Activated CD4-positive, alpha-beta T cell treated with anti-CD3 and anti-CD28 coated beads, Interleukin-2, amount 50 U/mL, for 48 hours (primary cell): ENCODE measurements around the gene HOOK2.
"Not testable (repeated sequence)": the region's sequence is repeated elsewhere in the genome, so short reads cannot be mapped to it uniquely, and the experiment has no call there.

Source experiments
- DNase-seq, 2 experiments: peaks; one replicate each; pipeline ENCODE4 v3.0.0-alpha.2; 2020

The HOOK2 gene, protein sequence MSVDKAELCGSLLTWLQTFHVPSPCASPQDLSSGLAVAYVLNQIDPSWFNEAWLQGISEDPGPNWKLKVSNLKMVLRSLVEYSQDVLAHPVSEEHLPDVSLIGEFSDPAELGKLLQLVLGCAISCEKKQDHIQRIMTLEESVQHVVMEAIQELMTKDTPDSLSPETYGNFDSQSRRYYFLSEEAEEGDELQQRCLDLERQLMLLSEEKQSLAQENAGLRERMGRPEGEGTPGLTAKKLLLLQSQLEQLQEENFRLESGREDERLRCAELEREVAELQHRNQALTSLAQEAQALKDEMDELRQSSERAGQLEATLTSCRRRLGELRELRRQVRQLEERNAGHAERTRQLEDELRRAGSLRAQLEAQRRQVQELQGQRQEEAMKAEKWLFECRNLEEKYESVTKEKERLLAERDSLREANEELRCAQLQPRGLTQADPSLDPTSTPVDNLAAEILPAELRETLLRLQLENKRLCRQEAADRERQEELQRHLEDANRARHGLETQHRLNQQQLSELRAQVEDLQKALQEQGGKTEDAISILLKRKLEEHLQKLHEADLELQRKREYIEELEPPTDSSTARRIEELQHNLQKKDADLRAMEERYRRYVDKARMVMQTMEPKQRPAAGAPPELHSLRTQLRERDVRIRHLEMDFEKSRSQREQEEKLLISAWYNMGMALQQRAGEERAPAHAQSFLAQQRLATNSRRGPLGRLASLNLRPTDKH

DNA sequence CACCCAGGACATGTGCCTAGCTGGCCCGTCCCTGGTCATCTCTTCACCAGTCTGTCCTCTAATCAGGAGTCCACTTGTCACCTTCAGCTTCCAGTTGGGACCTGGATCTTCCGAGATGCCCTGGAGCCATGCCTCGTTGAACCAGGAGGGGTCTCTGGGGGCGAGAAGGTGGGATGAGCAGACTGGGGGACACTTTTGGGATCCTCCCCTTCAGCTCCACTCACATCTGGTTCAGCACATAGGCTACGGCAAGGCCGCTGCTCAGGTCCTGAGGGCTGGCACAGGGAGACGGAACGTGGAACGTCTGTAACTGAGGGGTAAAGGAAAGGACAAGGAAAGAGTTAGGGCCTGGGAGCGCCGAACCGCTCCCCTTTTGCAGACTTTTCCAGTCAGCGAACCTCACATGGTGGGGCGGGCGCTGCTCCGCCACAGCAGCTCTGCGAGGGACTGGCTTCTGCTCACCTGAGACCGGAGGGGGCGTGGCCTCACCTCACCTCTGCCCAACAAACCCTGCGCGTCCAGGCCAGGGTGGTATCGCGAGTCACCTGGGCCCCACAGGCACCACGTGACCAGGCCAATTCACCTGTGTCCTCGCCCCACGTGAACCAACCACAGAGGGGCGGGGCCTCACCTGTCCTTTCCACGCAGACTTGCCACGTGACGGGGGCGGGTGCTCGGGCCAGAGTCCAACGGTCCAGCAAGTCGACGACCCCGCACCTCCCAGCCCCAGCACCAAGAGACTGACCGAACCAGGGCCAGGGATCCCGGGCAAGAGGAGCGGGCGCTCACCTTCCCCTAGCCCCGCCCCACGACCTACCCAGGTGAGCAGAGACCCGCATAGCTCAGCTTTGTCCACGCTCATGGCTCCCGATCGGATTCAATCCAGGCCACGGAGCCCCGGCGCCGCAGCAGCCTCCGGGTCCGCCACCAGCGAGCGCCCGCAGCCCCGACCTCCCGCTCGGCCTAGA, at the start of gene HOOK2:
HOOK2 (minus strand) TSS at position 965 of the 968 bp plus-strand sequence; CDS start at position 862, 103 bp downstream.
- DNase-seq = no peak

DNA sequence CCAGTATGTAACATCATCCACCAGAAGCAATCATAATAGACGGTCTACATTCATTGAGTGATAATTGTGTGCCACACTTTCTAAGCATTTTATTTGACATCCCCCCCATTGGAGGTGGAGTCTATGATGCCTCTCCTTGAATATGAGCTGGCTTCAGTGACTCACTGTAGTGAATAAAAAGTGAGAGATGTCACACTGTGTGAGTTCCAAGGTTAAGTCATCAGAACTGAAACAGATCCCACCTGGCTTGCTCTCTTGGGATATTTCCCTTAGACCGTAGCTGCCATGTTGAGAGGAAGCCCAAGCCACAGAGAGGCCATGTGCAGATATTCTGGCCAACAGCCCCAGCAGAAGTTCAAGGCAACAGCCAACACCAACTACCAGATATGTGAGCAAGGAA, 46.4 kb upstream of the HOOK2 start:
- no peak for DNase-seq

DNA sequence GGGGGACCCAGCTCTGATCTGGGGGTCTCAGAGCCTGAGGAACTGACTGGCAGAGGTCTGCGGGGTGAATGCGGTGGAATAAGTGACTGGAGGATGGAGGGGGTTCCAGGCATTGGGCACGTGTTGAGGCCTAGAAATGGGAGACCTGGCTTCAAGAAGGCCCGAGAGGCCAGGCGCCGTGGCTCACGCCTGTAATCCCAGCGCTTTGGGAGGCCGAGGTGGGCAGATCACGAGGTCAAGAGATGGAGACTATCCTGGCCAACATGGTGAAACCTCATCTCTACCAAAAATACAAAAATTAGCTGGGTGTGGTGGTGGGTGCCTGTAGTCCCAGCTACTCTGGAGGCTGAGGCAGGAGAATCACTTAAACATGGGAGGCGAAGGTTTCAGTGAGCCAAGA, 42.5 kb upstream of the HOOK2 start:
- DNase-seq = not testable (repeated sequence)

DNA sequence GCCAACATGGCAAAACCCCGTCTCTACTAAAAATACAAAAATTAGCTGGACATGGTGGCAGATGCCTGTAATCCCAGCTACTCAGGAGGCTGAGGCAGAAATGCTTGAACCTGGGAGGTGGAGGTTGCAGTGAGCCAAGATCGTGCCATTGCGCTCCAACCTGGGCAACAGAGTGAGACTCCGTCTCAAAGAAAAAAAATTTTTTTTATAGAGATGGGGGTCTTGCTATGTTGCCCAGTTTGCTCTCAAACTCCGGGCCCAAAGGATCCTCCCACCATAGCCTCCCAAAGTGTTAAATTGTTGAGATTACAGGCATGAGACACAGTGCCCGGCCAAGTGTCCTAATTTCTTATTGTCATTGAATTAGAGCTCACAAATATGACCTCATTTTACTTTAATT, 41.8 kb upstream of the HOOK2 start:
- DNase-seq = not testable (repeated sequence)

DNA sequence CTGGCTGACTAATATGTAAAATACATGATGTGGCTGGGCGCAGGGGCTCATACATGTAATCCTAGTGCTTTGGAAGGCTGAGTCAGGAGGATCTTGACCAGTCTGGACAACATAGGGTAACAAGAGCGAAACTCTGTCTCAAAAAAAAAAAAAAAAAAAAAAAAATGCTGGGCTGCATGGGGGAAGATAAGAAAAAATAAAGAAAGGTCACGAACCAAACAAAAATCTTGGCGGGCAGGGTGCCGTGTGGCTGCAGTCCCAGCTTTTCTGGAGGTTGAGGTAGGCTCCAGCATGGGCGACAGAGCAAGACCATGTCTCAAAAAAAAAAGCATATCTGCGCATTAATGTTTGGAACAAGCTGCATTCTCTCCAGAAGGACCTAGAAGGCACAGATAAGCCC, 39.7 kb upstream of the HOOK2 start:
- no peak for DNase-seq

DNA sequence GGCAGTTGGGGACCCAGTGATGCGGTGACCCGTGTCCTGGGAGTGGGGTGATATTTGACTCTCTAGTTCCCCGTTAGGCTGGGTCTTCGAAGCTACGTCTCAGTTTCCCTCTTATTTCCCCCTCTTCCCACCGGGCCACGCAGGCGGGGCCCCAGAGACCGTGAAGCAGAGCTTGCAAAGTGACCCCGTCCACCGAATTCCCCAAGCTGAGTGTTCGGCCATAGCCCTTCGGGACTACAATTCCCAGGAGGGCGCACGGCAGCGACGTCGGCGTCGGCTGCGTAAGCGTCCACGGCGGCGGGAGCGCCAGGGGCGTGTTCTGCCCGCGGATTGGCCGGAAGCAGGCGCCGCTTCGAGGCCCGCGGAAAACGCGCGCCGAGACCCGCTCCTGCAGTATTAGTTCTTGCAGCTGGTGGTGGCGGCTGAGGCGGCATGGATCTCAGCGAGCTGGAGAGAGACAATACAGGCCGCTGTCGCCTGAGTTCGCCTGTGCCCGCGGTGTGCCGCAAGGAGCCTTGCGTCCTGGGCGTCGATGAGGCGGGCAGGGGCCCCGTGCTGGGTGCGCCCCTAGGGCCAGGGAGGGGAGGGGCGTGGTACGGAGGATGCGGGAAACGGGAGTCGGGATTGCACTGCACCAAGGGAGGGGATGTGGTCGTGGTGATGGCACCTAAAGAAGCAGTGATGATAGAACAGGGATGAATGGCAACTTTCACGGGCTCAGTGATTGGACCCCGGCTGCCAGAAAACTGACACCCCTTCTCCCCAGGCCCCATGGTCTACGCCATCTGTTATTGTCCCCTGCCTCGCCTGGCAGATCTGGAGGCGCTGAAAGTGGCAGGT, 31.1 kb upstream of the HOOK2 start, which contains the start of gene RNASEH2A:
RNASEH2A (plus strand) TSS at position 343 of the 840 bp plus-strand sequence; CDS start at position 433, 90 bp downstream.
- peak; percentile 88 to 91 for DNase-seq

DNA sequence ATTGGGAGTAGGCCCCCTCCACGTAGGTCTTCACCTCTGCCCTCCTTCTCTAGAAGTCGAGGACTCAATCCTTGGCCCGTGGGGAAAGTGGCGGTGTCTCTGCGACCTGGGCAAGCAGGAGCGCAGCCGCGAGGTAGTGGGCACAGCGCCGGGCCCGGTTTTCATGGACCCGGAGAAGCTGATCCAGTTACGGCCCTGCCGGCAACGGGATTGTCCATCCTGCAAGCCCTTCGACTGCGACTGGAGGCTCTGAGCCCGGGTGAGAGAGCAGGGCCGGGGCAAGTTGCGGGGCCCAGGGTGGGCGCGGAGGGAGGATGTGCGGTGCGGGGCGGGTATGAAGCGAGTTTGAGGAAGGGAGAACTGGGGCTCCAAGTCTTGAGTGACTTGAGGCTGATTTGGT, 28.7 kb upstream of the HOOK2 start:
- no peak for DNase-seq

DNA sequence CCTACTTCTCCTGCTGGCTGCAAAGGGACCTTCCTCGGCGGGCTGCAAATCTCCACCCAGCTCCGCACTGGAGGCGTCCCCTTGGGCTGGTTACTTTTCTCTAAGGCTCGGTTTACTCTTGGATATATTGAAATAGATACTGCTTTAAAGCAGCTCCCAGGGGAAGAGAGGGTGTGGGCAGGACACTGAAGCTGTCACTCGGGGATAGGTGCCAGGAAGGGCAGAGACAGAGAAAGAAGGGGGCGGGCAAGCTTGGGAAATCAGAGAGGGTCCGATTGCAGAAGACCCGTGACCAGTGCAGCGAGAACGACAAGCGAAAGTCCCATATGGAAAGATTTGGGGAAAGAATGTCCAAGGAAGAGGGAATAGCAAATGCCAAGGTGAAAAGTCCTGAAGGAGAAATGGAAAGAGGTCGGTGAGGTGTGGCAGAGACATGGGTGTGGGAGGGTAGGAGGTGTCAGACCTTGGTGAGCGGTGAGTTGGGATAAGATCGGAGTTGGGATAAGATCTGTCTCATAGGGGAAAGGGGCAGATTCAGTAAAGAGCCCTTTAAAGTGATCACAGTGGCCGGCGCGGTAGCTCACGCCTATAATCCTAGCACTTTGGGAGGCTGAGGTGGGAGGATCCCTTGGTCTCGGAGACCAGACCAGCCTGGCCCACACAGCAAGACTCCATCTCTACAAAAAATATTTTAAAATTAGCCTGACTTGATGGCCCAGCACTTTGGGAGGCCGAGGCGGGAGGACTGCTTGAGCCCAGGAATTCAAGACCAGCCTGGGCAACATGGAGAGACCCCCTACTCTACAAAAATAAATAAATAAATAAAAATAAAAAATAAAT, 27.1 kb upstream of the HOOK2 start:
- DNase-seq = no peak

DNA sequence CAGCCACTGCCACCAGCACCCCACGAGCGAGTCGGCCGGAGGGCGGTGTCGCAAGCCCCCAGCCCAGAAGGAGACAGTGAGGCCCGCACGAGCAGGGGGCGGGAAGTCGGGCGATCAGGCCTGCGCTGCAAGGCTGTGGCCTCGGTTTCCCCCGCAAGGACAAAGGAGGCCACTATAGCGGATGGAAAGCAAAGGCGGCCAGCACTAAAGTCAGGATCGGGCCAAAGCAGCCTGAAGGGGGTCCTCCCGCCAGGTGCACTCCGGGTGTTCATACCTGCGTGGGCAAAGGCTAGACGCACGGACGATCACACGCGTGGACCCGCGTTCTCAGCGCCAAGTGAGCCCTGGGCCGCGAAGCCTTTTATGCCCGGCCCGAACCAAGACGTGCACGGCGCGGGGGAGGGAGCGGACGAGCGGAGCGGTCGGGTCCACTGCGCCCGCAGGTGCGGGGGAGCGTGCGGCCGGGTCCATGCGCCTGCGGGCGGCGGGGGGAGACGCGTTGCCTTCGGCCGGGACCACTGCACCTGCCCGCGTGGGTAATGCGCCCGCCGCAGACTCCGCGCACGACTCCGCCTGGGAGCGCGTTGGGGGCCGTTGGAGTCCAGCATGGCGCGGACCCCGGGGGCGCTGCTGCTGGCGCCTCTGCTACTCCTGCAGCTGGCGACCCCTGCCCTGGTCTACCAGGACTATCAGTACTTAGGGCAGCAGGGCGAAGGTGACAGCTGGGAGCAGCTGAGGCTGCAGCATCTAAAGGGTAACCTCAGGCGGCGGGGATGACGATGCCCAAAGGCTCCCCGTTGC, 26.3 kb upstream of the HOOK2 start, which contains the start of the genes PRDX2 and THSD8:
PRDX2 (minus strand) TSS at position 335 of the 801 bp plus-strand sequence. CDS start 539 bp downstream, outside the sequence.
THSD8 (plus strand) TSS at position 604 of the 801 bp plus-strand sequence; CDS start at position 607, 3 bp downstream.
- DNase-seq = peak; percentile 82 to 84

DNA sequence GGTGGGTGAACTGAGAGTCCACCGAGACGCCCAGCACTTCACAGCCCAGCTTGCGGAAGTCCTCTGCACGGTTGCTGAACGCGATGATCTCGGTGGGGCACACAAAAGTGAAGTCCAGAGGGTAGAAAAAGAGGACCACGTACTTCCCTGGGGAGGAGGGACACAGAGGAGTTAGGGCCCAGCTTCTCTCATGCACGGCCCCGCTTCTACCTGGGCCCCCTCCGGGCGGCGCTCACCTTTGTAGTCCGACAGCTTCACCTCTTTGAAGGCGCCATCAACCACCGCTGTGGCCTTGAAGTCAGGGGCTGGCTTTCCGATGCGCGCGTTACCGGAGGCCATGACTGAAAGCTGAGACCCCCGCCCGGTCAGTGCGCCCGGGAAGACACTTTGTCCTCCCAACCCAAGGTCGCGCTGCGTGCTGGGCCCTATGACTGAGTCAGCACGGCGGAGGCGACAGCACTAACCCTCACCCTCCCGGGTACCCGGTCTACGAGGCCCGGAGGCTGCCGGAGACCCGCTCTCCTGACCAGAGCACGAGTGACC, 25.6 kb upstream of the HOOK2 start:
- peak; percentile 38 to 50 for DNase-seq

DNA sequence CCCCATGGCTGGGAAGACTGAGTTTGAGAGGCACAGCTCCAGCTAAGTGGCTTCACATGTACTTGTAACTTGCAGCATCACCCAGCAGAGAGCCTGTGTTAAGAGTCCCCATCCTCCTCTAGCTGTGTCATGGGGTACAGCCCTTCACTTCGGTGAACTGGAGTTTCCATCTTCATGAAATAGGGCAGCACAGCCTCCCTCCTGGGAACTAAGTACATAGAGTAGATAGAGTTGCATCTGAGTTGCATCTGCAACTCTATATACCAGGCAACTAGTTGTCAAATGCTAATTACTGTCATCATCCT, 25.1 kb upstream of the HOOK2 start:
- DNase-seq = no peak

DNA sequence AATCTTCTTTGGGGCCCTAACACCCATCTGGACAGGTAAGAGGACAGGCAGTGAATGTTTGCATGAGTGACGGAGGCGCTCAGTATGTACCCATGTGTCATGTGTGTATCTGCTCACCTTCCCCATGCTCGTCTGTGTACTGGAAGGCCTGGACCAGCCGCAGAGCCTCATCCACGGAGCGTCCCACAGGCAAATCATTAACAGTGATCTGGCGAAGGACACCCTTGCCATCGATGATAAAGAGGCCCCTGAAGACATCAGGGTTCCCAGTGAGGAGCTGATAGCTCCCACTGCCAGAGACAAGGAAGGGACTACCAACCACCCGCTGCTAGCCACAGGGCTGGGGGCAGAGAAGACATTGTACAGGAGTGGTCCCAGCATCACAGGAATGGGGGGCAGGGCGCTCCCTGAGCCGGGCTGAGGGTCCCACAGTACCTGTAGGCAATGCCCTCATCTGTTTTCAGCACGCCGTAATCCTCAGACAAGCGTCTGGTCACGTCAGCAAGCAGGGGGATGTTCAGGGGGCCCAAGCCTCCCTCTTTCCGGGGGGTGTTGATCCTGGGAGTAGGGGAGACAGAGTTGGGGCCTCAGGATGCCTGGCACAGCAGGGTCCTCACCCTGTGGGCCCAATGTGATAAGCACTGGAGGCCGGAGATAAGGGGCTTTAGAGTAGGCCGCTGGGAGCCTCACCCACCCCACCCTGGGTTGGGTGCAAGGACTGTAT, 24.6 kb upstream of the HOOK2 start:
- no peak for DNase-seq

DNA sequence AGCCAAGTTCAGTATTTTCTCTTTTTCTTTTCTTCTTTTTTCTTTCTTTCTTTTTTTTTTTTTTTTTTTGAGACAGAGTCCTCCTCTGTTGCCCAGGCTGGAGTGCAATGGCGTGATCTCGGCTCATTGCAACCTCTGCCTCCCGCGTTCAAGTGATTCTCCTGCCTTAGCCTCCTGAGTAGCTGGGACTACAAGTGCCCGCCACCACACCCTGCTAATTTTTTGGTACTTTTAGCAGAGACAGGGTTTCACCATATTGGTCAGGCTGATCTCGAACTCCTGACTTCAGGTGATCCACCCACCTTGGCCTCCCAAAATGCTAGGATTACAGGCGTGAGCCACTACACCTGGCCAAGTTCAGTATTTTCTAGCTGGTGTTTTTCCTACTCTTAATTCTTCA, 22.3 kb upstream of the HOOK2 start:
- not testable (repeated sequence) for DNase-seq

DNA sequence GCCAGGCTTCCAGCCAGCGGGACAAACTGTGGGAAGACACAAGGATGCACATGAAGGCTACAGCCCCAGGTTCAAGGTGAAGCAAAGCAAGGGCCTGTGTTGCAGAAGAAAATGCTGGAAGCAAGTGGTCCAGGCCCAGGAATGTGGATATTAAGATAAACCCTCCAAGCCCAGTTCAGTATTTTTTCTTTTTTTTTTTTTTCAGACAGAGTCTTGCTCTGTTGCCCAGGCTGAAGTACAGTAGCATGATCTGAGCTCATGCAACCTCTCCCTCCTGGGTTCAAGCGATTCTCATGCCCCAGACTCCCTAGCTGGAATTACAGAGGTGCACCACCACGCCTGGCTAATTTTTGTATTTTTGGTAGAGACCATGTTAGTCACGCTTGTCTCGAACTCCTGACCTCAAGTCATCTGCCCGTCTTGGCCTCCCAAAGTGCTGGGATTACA, 21.8 kb upstream of the HOOK2 start:
- no peak for DNase-seq

DNA sequence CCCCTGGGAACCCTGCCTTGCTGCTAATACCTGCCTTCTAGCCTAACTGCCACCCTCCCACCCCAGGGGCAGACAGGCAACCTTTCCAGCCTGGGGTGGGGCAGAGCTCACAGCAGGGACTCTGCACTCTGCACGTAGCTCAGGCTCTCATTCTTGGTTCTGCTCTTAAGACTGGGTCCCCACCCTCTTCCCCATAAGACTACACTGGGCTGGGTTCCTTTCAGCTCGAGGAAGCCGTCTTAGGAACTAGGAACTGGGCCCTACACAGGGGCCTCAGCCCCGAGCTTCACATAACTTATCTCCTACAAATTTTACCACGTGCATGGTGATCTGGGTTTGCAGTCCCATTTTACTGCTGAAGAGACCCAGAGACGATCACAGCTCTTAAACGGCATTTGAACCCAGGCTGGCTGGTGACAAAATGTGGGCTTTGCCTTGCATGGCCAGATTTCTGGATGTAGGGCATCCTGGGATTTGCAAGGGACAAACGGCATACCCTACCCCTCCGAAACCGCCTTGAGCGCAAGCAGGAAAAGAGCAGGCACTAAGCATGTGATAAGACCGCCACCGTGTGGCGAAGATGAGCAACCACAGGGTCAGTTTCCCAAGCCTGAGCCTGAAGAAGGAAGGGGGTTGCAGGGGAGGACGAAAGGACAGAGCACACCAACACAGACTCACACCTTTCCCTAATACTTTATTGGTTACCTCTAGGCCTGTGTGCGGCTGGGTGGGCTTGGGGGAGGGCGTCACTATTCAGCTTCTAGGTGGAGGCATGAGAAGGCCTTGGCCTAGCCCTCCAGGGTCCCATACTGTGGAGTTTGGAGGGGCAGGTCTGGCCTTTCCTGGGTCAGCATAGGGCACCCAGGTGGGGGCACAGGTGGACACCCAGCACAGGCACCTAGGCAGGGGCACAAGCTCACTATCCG, 21.1 kb upstream of the HOOK2 start:
- peak; percentile 69 to 81 for DNase-seq

DNA sequence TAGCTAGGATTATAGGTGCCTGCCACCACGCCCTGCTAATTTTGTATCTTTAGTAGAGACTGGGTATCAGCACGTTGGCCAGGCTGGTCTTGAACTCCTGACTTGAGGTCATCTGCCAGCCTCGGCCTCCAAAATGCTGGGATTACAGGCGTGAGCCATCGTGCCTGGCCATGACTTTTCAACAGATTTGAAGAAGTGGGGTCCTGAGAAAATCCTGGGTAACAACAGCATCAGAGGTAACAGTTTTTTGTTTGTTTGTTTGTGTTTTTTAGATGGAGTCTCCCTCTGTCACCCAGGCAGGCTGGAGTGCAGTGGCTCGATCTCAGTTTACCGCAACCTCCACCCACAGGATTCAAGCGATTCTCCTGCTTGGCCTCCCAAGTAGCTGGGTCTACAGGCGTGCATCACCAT, 19.6 kb upstream of the HOOK2 start:
- DNase-seq = no peak

DNA sequence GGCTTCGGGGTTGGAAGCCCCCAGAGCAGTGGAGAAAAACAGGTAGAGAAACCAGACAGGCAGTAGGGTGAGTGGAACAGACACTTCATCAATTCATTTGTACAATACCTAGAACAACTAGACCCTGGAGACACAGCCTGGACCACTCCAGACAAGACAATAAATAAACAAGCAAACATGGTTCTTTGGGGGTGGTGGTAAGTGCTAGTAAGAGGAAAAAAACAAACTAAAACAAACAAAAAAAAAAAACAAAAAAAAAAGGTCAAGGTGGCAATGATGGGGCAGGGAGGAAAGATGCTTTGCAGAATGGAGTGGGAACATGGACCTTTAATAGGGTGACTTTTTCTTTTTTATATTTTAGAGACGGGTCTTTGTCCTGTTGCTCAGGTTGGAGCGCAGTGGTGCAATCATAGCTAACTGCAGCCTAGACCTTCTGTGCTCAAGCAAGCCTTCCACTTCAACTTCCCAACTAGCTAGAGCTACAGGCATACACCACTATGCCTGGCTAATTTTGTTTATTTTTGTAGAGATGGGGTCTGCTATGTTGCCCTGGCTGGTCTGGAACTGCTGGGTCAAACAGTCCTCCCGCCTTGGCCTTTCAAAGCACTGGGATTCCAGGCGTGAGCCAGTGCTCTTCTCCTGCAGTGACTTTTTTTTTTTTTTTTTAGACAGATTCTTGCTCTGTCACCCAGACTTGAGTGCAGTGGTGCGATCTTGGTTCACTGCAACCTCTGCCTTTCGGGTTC, 19.0 kb upstream of the HOOK2 start:
- no peak for DNase-seq
